Ascending aorta (tissue), 2 donors: Measurements from ENCODE around the gene PPP4R4. TPM values are rescaled to one million over a fixed set of nuclear protein-coding genes. Genes with fewer than 3 reads are reported as not detected.
A peak's percentile ranks its signal among the peaks of the same experiment; 100 is the strongest.

Experiments
- DNase-seq, 2 donors: peaks; one replicate each; pipeline ENCODE4 v3.0.0-alpha.2; 2019; ENCODE audit warnings: low spot score in 2 of 2
- H3K27ac ChIP-seq, 2 donors: fragments of 200-600 bp; sonication (generic); one replicate each; pipeline ENCODE4 v1.5.1; 2016 to 2017; ENCODE audit warnings: mild to moderate bottlenecking in 1 of 2
- H3K27me3 ChIP-seq: fragments of 200-600 bp; sonication (generic); one replicate; pipeline ENCODE4 v1.5.1; 2017
- H3K36me3 ChIP-seq, 2 donors: fragments of 200-600 bp; sonication (generic); one replicate each; pipeline ENCODE4 v1.5.1; 2016
- H3K4me1 ChIP-seq, 2 donors: fragments of 200-600 bp; sonication (generic); one replicate each; pipeline ENCODE4 v1.5.1; 2016 to 2017; ENCODE audit warnings: mild to moderate bottlenecking in 1 of 2
- H3K4me3 ChIP-seq, 2 donors: fragments of 200-600 bp; sonication (generic); one replicate each; pipeline ENCODE4 v1.5.1; 2016 to 2017; ENCODE audit warnings: mild to moderate bottlenecking in 1 of 2
- H3K9me3 ChIP-seq, 2 donors: fragments of 200-600 bp; sonication (generic); one replicate each; pipeline ENCODE4 v1.5.1; 2016
- intact Hi-C: fragments of 100-400 bp; cut with DNase I; formaldehyde crosslinking; loops from one replicate; pipeline ENCODE4 v1.15.1; 2023
- total RNA-seq: library from RNA; depleted of rRNA; stranded (reverse); fragments of >200 nt; gene quantifications from one replicate; pipeline ENCODE4 v1.1.0, GENCODE V29; 2016
- TF ChIP-seq, protein P1 (sequence below), 3 experiments: fragments of 200-600 bp in 2 of 3; fragments of 450-650 bp in 1 of 3; sonication (generic) in 2 of 3; IDR thresholded peaks; one replicate each; pipeline ENCODE4 v1.5.1; 2016 to 2019; ENCODE audit warnings: antibody characterized with exemption in 3 of 3, mild to moderate bottlenecking in 1 of 3, moderate library complexity in 1 of 3

PPP4R4 gene, protein sequence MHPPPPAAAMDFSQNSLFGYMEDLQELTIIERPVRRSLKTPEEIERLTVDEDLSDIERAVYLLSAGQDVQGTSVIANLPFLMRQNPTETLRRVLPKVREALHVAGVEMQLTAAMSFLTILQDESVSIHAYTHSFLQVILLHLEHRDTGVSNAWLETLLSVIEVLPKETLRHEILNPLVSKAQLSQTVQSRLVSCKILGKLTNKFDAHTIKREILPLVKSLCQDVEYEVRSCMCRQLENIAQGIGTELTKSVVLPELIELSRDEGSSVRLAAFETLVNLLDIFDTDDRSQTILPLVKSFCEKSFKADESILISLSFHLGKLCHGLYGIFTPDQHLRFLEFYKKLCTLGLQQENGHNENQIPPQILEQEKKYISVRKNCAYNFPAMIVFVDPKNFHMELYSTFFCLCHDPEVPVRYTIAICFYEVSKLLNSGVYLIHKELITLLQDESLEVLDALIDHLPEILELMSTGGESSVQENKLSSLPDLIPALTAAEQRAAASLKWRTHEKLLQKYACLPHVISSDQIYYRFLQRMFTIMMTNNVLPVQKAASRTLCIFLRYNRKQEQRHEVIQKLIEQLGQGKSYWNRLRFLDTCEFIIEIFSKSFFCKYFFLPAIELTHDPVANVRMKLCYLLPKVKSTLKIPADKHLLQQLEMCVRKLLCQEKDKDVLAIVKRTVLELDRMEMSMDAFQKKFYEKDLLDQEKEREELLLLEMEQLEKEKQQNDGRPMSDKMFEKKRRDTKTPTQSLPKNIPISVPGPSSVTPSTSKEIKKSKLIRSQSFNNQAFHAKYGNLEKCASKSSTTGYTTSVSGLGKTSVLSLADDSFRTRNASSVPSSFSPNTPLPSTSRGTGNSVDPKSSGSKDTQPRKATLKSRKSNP
- not detected for total RNA-seq

DNA sequence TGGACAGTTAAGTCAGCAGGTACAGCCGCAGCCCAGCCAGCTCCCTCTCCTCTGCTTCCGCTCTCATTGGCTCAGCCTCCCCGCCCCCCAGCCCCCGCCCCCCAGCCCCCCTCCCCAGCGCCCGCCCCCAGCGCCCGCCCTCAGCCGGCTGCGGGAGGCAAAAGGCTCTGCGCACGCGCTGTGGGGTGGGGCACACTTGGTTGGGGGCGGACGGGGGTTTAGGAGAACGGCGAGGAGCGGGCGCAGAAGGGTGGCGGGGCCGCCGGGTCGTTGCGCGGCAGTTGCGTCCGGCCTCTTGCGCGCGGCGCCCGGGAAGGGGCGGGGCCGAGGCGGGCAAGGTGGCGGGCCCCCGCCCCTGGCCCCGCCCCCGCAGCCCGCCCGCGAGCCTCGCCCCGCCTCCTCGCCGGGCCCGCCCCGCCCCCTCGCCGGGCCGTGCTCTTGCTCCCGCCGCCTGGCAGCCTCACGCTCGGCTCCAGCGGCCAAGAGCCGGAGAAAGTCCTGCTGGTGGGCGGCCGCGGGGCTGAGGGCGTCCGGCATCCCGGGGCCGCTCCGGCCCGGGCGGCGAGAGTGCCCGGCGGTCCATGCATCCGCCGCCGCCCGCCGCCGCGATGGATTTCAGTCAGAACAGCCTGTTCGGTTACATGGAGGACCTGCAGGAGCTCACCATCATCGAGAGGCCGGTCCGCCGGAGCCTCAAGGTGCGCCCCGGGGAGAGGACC, at the start of gene PPP4R4:
Gene PPP4R4 (plus strand): TSS at position 438 of the 719 bp plus-strand sequence. CDS start 144 bp downstream, at position 582.
- Histone ChIP-seq H3K4me1 (peaks cover 3 to 14% of the 10 kb centered on the region in 2 donors), H3K27me3 (no peaks in the 10 kb centered on the region), H3K27ac (peak within 1 kb of the TSS; percentile 50 to 61), H3K9me3 (no peaks in the 10 kb centered on the region), H3K4me3 (peak within 1 kb of the TSS; percentile 75 to 84), H3K36me3 (no peaks in the 10 kb centered on the region)
- TF ChIP-seq, protein P1, sequence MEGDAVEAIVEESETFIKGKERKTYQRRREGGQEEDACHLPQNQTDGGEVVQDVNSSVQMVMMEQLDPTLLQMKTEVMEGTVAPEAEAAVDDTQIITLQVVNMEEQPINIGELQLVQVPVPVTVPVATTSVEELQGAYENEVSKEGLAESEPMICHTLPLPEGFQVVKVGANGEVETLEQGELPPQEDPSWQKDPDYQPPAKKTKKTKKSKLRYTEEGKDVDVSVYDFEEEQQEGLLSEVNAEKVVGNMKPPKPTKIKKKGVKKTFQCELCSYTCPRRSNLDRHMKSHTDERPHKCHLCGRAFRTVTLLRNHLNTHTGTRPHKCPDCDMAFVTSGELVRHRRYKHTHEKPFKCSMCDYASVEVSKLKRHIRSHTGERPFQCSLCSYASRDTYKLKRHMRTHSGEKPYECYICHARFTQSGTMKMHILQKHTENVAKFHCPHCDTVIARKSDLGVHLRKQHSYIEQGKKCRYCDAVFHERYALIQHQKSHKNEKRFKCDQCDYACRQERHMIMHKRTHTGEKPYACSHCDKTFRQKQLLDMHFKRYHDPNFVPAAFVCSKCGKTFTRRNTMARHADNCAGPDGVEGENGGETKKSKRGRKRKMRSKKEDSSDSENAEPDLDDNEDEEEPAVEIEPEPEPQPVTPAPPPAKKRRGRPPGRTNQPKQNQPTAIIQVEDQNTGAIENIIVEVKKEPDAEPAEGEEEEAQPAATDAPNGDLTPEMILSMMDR (IDR thresholded peaks at IDR 0.05), result no peak
- intact Hi-C loops, result loop anchor here (2.0 to 10.0 kb wide), 6 partner anchors 41 to 1341 kb away; partner anchors contain the start of genes DDX24, IFI27L1, OTUB2 and PRIMA1
- DNase-seq, result peak; percentile 63 to 92

DNA sequence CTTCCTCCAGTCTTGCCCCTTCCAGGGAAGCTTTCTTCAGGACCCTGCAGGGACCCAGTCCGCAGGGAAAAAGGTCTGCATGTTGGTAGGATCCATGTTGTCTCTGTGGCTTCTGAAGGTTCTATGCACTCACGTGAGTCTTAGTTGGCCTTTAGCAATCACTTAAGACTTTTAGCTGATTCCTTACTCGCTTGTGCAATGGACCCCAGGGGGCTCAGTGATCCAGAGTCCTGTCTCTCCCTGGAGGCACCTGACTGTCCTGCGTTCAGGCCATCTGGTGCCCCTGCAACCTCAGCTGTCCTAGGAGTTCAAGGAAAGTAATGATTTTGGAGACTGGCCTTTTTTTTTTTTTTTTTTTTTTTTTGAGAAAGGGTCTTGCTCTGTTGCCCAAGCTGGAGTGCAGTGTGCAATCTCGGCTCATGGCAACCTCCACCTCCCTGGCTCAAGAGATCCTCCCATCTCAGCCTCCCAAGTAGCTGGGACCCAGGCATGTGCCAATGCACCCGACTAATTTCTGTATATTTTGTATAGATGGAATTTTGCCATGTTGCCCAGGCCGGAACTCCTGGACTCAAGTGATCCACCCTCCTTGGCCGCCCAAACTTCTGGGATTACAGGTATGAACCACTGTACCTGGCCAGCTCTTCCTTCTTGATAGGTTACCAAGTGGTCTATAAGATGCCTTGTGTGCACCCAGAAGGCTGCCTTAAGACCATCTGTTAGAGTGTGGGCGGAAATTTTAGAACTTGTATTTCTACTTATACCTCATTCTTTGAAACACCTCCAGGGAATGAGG, 49.3 kb upstream of the PPP4R4 start:
- no peak overlapping the region for H3K27ac ChIP-seq
- H3K4me3 ChIP-seq, result no peak overlapping the region
- H3K4me1 ChIP-seq, result no peaks in the 10 kb centered on the region
- no peaks in the 10 kb centered on the region for H3K36me3 ChIP-seq
- no peaks in the 10 kb centered on the region for H3K27me3 ChIP-seq
- TF ChIP-seq, protein P1 (IDR thresholded peaks at IDR 0.05), result no peak
- peak in 1 of 2 donors; percentile 41 for DNase-seq
- intact Hi-C loops, result no loop called here
- peaks cover 3 to 5% of the 10 kb centered on the region in 2 donors for H3K9me3 ChIP-seq

DNA sequence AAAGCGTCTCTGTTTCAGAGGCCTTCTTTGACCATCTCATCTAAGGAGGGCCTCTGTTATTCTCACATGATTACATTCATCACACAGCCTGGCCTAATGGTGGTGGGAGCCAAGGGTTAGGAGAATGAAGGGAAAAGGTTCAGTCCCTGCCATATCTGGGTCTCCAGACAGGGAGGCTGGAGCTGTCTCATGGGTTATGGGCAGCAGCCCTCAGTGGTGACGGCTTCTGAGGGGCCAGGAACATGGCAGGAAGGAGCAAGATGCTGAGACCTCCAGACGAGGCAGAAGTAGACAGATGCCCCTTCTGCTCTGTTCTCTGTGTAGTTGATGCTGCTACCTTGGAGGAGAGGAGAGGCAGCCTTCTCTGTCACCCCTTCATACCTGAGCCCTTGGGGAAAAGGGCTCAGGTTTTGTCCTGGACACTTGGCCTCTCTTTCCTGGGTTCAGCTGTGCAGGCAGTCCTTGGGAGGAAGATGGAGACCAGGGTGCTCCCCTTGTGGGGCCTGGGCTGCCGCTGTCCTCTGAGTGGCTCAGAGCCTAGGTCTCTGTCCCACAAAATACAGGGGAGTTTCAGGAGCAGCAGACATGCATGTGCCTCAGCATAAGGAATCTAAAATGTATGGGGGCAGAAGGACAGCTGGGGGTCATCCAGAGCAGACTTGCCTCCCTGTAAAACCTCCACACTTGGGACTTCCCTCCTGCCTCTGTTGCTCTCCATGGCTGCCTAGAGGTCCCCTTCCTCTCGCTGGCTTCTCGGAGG, 48.3 kb upstream of the PPP4R4 start:
- peaks cover 0 to 5% of the 10 kb centered on the region in 2 donors for H3K4me1 ChIP-seq
- DNase-seq, result peak in 1 of 2 donors; percentile 21
- H3K9me3 ChIP-seq, result no peaks in the 10 kb centered on the region
- intact Hi-C loops, result no loop called here
- no peak overlapping the region for H3K27ac ChIP-seq
- H3K4me3 ChIP-seq, result no peak overlapping the region
- TF ChIP-seq, protein P1 (IDR thresholded peaks at IDR 0.05), result no peak
- H3K36me3 ChIP-seq, result no peaks in the 10 kb centered on the region
- H3K27me3 ChIP-seq, result no peaks in the 10 kb centered on the region

DNA sequence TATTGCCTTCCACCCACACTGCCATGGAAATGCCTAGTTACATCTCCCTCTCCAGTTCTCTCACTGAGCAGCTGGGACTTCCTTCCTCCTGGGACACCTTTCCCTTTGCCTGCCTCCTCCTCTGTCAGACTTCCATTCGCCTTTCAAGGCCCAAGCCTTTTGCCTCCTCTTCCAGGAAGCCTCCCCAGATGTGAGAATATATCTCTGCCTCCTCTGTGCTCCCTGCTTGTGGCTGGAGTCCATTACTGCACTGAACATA, 47.8 kb upstream of the PPP4R4 start:
- Histone ChIP-seq H3K9me3 (no peaks in the 10 kb centered on the region), H3K4me3 (no peak overlapping the region), H3K27me3 (no peaks in the 10 kb centered on the region), H3K4me1 (peaks cover 0 to 5% of the 10 kb centered on the region in 2 donors), H3K36me3 (no peaks in the 10 kb centered on the region), H3K27ac (no peak overlapping the region)
- TF ChIP-seq, protein P1 (IDR thresholded peaks at IDR 0.05), result no peak
- peak in 1 of 2 donors; percentile 5 for DNase-seq
- intact Hi-C loops, result no loop called here
